Measurements from ENCODE around the gene SELPLG. TPM values are rescaled to one million over a fixed set of nuclear protein-coding genes. Genes with fewer than 3 reads are reported as not detected.

SELPLG gene
- total and polyA plus RNA-seq, 2 of the 4 experiments (the other 2 are of a cell fraction): 3.2 to 10.8 TPM

- no peak overlapping the region for H3K4me3 ChIP-seq (ENCODE audit: insufficient read depth, low read depth, low read length)
- no peak overlapping the region for H3K27ac ChIP-seq (ENCODE audit: insufficient read depth, low read length)
- H4K8ac ChIP-seq (ENCODE audit: low read depth in 2 of 2, low read length in 2 of 2): no peak overlapping the region
- no peak overlapping the region for H2BK120ac ChIP-seq (ENCODE audit: low read depth, low read length)
- 0 out of 2 replicates have a peak overlapping the region, but pooled peaks have one; percentile 12 for H2AK5ac ChIP-seq (ENCODE audit: low read depth, low read length)
- peaks cover 6% of the 10 kb centered on the region; the same call in 1 of the 2 replicates for H3K9me1 ChIP-seq (ENCODE audit: insufficient read depth, low read length)
- ChIA-PET POLR2A (ENCODE audit: unreplicated experiment) (no interaction called here), CTCF (no interaction called here)
- BruUV-seq (replicated peaks): no TSS peak
- no peak overlapping the region for H3K9ac ChIP-seq (ENCODE audit: low read depth, low read length)
- no peak overlapping the region for H3K4me2 ChIP-seq (ENCODE audit: low read depth, low read length)
- TF ChIP-seq MXI1 (IDR thresholded peaks at IDR 0.05; ENCODE audit: borderline replicate concordance, low read depth, low read length) (no peak), CHD1 (IDR thresholded peaks at IDR 0.05; ENCODE audit: low read depth, low read length) (no peak), CTCF (conservative IDR thresholded peaks at IDR 0.05; ENCODE audit: low read depth, low read length) (no peak), RFX5 (IDR thresholded peaks at IDR 0.05; ENCODE audit: low read depth, low read length) (no peak), SMC3 (IDR thresholded peaks at IDR 0.05; ENCODE audit: low read depth, low read length) (no peak), CEBPB (IDR thresholded peaks at IDR 0.05; ENCODE audit: low read depth, low read length) (no peak)
- TF ChIP-seq, protein P1, sequence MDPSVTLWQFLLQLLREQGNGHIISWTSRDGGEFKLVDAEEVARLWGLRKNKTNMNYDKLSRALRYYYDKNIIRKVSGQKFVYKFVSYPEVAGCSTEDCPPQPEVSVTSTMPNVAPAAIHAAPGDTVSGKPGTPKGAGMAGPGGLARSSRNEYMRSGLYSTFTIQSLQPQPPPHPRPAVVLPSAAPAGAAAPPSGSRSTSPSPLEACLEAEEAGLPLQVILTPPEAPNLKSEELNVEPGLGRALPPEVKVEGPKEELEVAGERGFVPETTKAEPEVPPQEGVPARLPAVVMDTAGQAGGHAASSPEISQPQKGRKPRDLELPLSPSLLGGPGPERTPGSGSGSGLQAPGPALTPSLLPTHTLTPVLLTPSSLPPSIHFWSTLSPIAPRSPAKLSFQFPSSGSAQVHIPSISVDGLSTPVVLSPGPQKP (IDR thresholded peaks at IDR 0.05; ENCODE audit: borderline replicate concordance, low read depth, low read length): no peak
- no peaks in the 10 kb centered on the region for H3K36me3 ChIP-seq (ENCODE audit: control insufficient read depth, insufficient read depth, low read length)
- no peak overlapping the region for H3K4ac ChIP-seq (ENCODE audit: low read depth, low read length)
- peaks cover 3% of the 10 kb centered on the region; the same call in 1 of the 2 replicates for H3K9me3 ChIP-seq (ENCODE audit: control insufficient read depth, insufficient read depth, low read length)
- H3K79me1 ChIP-seq (ENCODE audit: low read depth in 1 of 2, low read length in 2 of 2): peaks cover 0 to 5% of the 10 kb centered on the region in 2 experiments; a peak in 1 of 4 replicates
- ATAC-seq (ENCODE audit: low read depth) (no peak), DNase-seq (no peak)
- dilution Hi-C loops (cut with HindIII; ENCODE audit: low sequenced_read_pairs, unreplicated experiment): no loop called here
- no peak overlapping the region for H4K91ac ChIP-seq (ENCODE audit: insufficient read depth, low read depth, low read length)
- H2BK5ac ChIP-seq (ENCODE audit: low read depth, low read length, poor library complexity, severe bottlenecking): no peak overlapping the region
- no peak overlapping the region for H2BK20ac ChIP-seq (ENCODE audit: low read depth, low read length)
- intact Hi-C loops (cut with micrococcal nuclease): no loop called here
- no peaks in the 10 kb centered on the region for H4K20me1 ChIP-seq (ENCODE audit: insufficient read depth, low read length)
- WGBS, 2 experiments (ENCODE audit: extremely low coverage in 2 of 2, insufficient read length in 1 of 2): 92% methylated on average over 4 of the region's 6 CpGs; no CpG with 5 or more reads in 1 of the 2 experiments
- no peak overlapping the region for H3K56ac ChIP-seq (ENCODE audit: extremely low read depth, insufficient read depth, low read length)
- no peak overlapping the region for H2AFZ ChIP-seq (replicated peaks; ENCODE audit: low read length, poor library complexity)
- H4K5ac ChIP-seq (ENCODE audit: low read depth, low read length): no peak overlapping the region
- peaks cover 11% of the 10 kb centered on the region for H3K4me1 ChIP-seq (ENCODE audit: control insufficient read depth, insufficient read depth, low read length)
- H3K18ac ChIP-seq (ENCODE audit: low read depth, low read length): no peak overlapping the region
- no peaks in the 10 kb centered on the region for H3K27me3 ChIP-seq (ENCODE audit: control insufficient read depth, insufficient read depth, low read length)
- no peak overlapping the region for H2AK9ac ChIP-seq (replicated peaks; ENCODE audit: low read depth, low read length, poor library complexity)
- no peak overlapping the region for H3K23ac ChIP-seq (ENCODE audit: low read depth, low read length)
- in situ Hi-C loops (cut with MboI; ENCODE audit: low sequenced_read_pairs): loop anchor here (5.0 kb wide), 1 partner anchor 47 kb away; no protein-coding TSS in a partner anchor
- no peak overlapping the region for H2BK15ac ChIP-seq (ENCODE audit: low read depth, low read length)
- H3K14ac ChIP-seq (replicated peaks; ENCODE audit: low read depth, low read length): no peak overlapping the region
These were observed 19.1 kb downstream of the SELPLG start for GRCh38 chr12:108614639-108615038.

Data from IMR-90 (cell line).